ENCODE measurements around the gene SENP6. TPM values are rescaled to one million over a fixed set of nuclear protein-coding genes. Genes with fewer than 3 reads are reported as not detected.
"Not testable (repeated sequence)": the region's sequence is repeated elsewhere in the genome, so short reads cannot be mapped to it uniquely, and the experiment has no call there.

The SENP6 gene
- total and polyA plus RNA-seq, 7 experiments from 2014 or later: 51.7 to 132 (median 106) TPM

DNA sequence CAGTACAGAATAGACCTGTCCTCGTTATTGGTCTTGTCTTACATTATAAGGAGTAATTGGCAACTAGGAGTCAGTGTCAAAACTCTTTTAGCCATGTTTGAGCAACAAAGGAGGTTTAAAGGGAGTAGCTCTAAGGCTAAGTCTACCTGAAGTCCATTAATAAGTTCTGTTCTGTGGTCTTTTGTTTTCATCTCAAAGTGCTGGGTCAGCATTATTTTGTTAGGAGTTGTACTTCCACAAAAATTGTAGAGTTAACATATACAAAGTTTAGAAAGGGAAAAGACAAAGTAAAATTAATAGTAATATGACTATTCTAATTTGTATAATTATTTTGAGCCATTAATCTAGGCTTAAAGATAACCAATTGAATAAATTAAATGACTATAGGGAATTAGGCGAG, 12.7 kb upstream of the SENP6 start:
- no peaks in the 10 kb centered on the region for H3K27me3 ChIP-seq (ENCODE audit: control insufficient read depth in 2 of 2, insufficient read depth in 2 of 2, low read length in 2 of 2)
- Mint-ChIP-seq H3K9me3 (peaks cover 0 to 5% (median 0%) of the 10 kb centered on the region in 11 donors), H3K27ac (no peak overlapping the region), H3K36me3 (peaks cover 0 to 3% (median 0%) of the 10 kb centered on the region in 5 donors), H3K4me3 (no peak overlapping the region), H3K4me1 (peaks cover 0 to 2% (median 0%) of the 10 kb centered on the region in 7 donors), H3K27me3 (peaks cover 3 to 7% (median 5%) of the 10 kb centered on the region in 5 donors)
- CTCF ChIA-PET: no interaction called here
- no peak for ATAC-seq
- H3K4me1 ChIP-seq (ENCODE audit: control insufficient read depth in 2 of 2, insufficient read depth in 2 of 2, low read length in 2 of 2): no peaks in the 10 kb centered on the region
- H3K9me3 ChIP-seq (ENCODE audit: control insufficient read depth in 2 of 3, low read length in 3 of 3): no peaks in the 10 kb centered on the region
- no peaks in the 10 kb centered on the region for H3K36me3 ChIP-seq (ENCODE audit: control insufficient read depth in 2 of 3, insufficient read depth in 3 of 3, low read length in 3 of 3)
- POLR2A ChIA-PET: no interaction called here
- no peak overlapping the region for H3K4me3 ChIP-seq (ENCODE audit: low read length)
- H3K27ac ChIP-seq (ENCODE audit: low read depth, low read length): no peak overlapping the region
- DNase-seq: no peak
- intact Hi-C loops (cut with micrococcal nuclease): no loop called here

GRCh38 chr6:75590370-75590769, 11.3 kb upstream of the SENP6 start:
- Histone ChIP-seq H3K4me1 (ENCODE audit: control insufficient read depth in 2 of 2, insufficient read depth in 2 of 2, low read length in 2 of 2) (no peaks in the 10 kb centered on the region), H3K9me3 (ENCODE audit: control insufficient read depth in 2 of 3, low read length in 3 of 3) (no peaks in the 10 kb centered on the region), H3K36me3 (ENCODE audit: control insufficient read depth in 2 of 3, insufficient read depth in 3 of 3, low read length in 3 of 3) (no peaks in the 10 kb centered on the region), H3K4me3 (ENCODE audit: low read length) (no peak overlapping the region), H3K27me3 (ENCODE audit: control insufficient read depth in 2 of 2, insufficient read depth in 2 of 2, low read length in 2 of 2) (no peaks in the 10 kb centered on the region), H3K27ac (ENCODE audit: low read depth, low read length) (no peak overlapping the region)
- intact Hi-C loops (cut with micrococcal nuclease): no loop called here
- POLR2A ChIA-PET: no interaction called here
- Mint-ChIP-seq H3K36me3 (no peaks in the 10 kb centered on the region), H3K4me1 (peaks cover 0 to 2% (median 0%) of the 10 kb centered on the region in 7 donors), H3K9me3 (no peaks in the 10 kb centered on the region), H3K27ac (no peak overlapping the region), H3K27me3 (peaks cover 0 to 3% (median 0%) of the 10 kb centered on the region in 5 donors), H3K4me3 (no peak overlapping the region)
- no peak for ATAC-seq
- DNase-seq: no peak
- CTCF ChIA-PET: no interaction called here

- DNase-seq; H3K4me3 ChIP-seq (ENCODE audit: low read length); H3K4me3 Mint-ChIP-seq; H3K27ac ChIP-seq (ENCODE audit: low read depth, low read length); H3K36me3 ChIP-seq (ENCODE audit: control insufficient read depth in 2 of 3, insufficient read depth in 3 of 3, low read length in 3 of 3); H3K9me3 ChIP-seq (ENCODE audit: control insufficient read depth in 2 of 3, low read length in 3 of 3); H3K36me3 Mint-ChIP-seq; ATAC-seq; H3K9me3 Mint-ChIP-seq; H3K27me3 Mint-ChIP-seq; H3K27me3 ChIP-seq (ENCODE audit: control insufficient read depth in 2 of 2, insufficient read depth in 2 of 2, low read length in 2 of 2); intact Hi-C loops (cut with micrococcal nuclease): not testable (repeated sequence)
- Mint-ChIP-seq H3K27ac (peak overlapping the region in 1 of 9 donors; percentile 41), H3K4me1 (peaks cover 20 to 46% (median 36%) of the 10 kb centered on the region in 7 donors)
- ChIA-PET POLR2A (interaction anchor here (1.6 kb wide), 1 partner anchor 313 kb away, joined by 3 read pairs; no protein-coding TSS in a partner anchor), CTCF (interaction anchor here (0.6 kb wide), 2 partner anchors 33 to 304 kb away, joined by 3 to 6 read pairs; no protein-coding TSS in a partner anchor)
- H3K4me1 ChIP-seq (ENCODE audit: control insufficient read depth in 2 of 2, insufficient read depth in 2 of 2, low read length in 2 of 2): peaks cover 16 to 17% of the 10 kb centered on the region in 2 donors
Measured at GRCh38 chr6:75596380-75596779, 5.3 kb upstream of the SENP6 start.

- DNase-seq (peak in 3 of 9 donors; percentile 11 to 15 (median 12)), ATAC-seq (no peak)
- CTCF ChIA-PET: no interaction called here
- Mint-ChIP-seq H3K4me1 (peaks cover 39 to 72% (median 64%) of the 10 kb centered on the region in 7 donors), H3K4me3 (peak overlapping the region; percentile 75 to 99 (median 84)), H3K36me3 (peaks cover 0 to 16% (median 3%) of the 10 kb centered on the region in 5 donors), H3K9me3 (no peaks in the 10 kb centered on the region), H3K27me3 (no peaks in the 10 kb centered on the region), H3K27ac (peak overlapping the region; percentile 88 to 99 (median 98))
- H3K27ac ChIP-seq (ENCODE audit: low read depth, low read length): peak overlapping the region; percentile 97
- H3K4me1 ChIP-seq (ENCODE audit: control insufficient read depth in 2 of 2, insufficient read depth in 2 of 2, low read length in 2 of 2): peaks cover 26 to 31% of the 10 kb centered on the region in 2 donors
- no peak overlapping the region for H3K4me3 ChIP-seq (ENCODE audit: low read length)
- POLR2A ChIA-PET: interaction anchor here (0.6 to 3.0 kb wide), 5 partner anchors 12 to 1947 kb away, joined by 3 to 16 read pairs (median 13); partner anchors contain the start of genes COX7A2, SLC17A5 and TMEM30A
- H3K9me3 ChIP-seq (ENCODE audit: control insufficient read depth in 2 of 3, low read length in 3 of 3): no peaks in the 10 kb centered on the region
- peaks cover 0 to 10% (median 0%) of the 10 kb centered on the region in 3 experiments for H3K36me3 ChIP-seq (ENCODE audit: control insufficient read depth in 2 of 3, insufficient read depth in 3 of 3, low read length in 3 of 3)
- no peaks in the 10 kb centered on the region for H3K27me3 ChIP-seq (ENCODE audit: control insufficient read depth in 2 of 2, insufficient read depth in 2 of 2, low read length in 2 of 2)
- intact Hi-C loops (cut with micrococcal nuclease): loop anchor here (2.0 to 5.0 kb wide), 3 partner anchors 73 to 1948 kb away; partner anchors contain the start of gene SLC17A5 (in 1 of the 2)
Measured at GRCh38 chr6:75600768-75601167, 912 bp upstream of the SENP6 start.

DNA sequence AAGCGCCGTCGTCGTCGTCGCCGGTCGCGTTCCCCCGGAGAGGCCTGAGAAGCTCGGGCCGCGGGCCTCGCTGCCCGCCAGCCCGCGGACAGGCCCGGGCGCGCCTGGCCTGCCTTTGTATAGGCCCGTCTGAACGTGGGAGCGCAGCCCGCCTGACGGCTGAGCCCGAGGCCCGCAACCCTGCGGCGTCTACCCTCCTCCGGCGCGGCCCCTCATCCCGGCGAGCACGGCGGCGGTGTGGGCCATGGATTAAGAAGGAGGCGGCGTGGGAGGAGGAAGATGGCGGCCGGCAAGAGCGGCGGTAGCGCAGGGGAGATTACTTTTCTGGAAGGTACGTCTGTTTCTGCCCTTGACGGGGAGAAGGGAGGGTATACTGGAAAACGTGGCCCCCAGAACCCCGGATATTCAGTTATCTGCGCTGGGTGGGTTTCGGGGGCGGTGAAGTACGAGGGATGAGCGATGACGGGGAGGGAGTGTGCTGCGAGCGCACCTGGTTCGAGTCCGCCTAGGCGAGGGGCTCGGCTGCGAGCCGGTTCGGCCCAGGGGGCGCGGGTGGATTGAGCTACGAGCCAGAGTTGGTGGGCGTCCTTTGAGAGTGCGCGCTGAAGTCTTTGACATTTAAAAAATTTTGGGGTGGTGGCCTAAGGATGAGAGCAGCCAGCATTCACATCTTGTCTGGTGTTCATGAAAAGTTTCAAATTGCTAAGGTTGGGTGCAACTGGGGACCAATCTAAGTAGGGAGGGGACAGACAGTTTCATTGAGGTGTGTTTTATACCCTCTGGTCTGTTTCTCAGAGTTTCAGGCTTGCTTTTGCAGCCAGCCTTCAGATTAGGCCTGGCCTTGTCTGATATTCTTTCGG, 796 bp downstream of the SENP6 start:
- intact Hi-C loops (cut with micrococcal nuclease): loop anchor here (1.0 to 5.0 kb wide), 7 partner anchors 9 to 1950 kb away; partner anchors contain the start of genes COX7A2 (in 2 of the 2), TMEM30A (in 2 of the 2) and SLC17A5 (in 1 of the 2)
- H3K9me3 ChIP-seq (ENCODE audit: control insufficient read depth in 2 of 3, low read length in 3 of 3): no peaks in the 10 kb centered on the region
- Mint-ChIP-seq H3K4me1 (peaks cover 52 to 87% (median 75%) of the 10 kb centered on the region in 7 donors), H3K27ac (peak overlapping the region; percentile 96 to 99 (median 98)), H3K36me3 (peaks cover 0 to 20% (median 3%) of the 10 kb centered on the region in 5 donors), H3K27me3 (no peaks in the 10 kb centered on the region), H3K4me3 (peak overlapping the region; percentile 78 to 100 (median 99)), H3K9me3 (no peaks in the 10 kb centered on the region)
- peak overlapping the region; percentile 97 for H3K27ac ChIP-seq (ENCODE audit: low read depth, low read length)
- H3K27me3 ChIP-seq (ENCODE audit: control insufficient read depth in 2 of 2, insufficient read depth in 2 of 2, low read length in 2 of 2): no peaks in the 10 kb centered on the region
- peaks cover 0 to 10% (median 0%) of the 10 kb centered on the region in 3 experiments for H3K36me3 ChIP-seq (ENCODE audit: control insufficient read depth in 2 of 3, insufficient read depth in 3 of 3, low read length in 3 of 3)
- ATAC-seq (peak; percentile 60), DNase-seq (peak in 6 of 9 donors; percentile 55 to 74 (median 70))
- ChIA-PET CTCF (no interaction called here), POLR2A (interaction anchor here (0.9 to 3.0 kb wide), 10 partner anchors 9 to 1949 kb away, joined by 3 to 16 read pairs (median 4); partner anchors contain the start of genes COX7A2, SLC17A5 and TMEM30A)
- H3K4me3 ChIP-seq (ENCODE audit: low read length): peak overlapping the region; percentile 87
- peaks cover 35 to 46% of the 10 kb centered on the region in 2 donors for H3K4me1 ChIP-seq (ENCODE audit: control insufficient read depth in 2 of 2, insufficient read depth in 2 of 2, low read length in 2 of 2)

- Mint-ChIP-seq H3K27ac (peak overlapping the region; percentile 96 to 99 (median 98)), H3K4me1 (peaks cover 54 to 87% (median 75%) of the 10 kb centered on the region in 7 donors), H3K36me3 (peaks cover 0 to 21% (median 3%) of the 10 kb centered on the region in 5 donors), H3K9me3 (no peaks in the 10 kb centered on the region), H3K4me3 (peak overlapping the region; percentile 78 to 100 (median 99)), H3K27me3 (no peaks in the 10 kb centered on the region)
- Histone ChIP-seq H3K36me3 (ENCODE audit: control insufficient read depth in 2 of 3, insufficient read depth in 3 of 3, low read length in 3 of 3) (peaks cover 0 to 10% (median 0%) of the 10 kb centered on the region in 3 experiments), H3K4me3 (ENCODE audit: low read length) (peak overlapping the region; percentile 87), H3K27me3 (ENCODE audit: control insufficient read depth in 2 of 2, insufficient read depth in 2 of 2, low read length in 2 of 2) (no peaks in the 10 kb centered on the region), H3K27ac (ENCODE audit: low read depth, low read length) (peak overlapping the region; percentile 97), H3K9me3 (ENCODE audit: control insufficient read depth in 2 of 3, low read length in 3 of 3) (no peaks in the 10 kb centered on the region), H3K4me1 (ENCODE audit: control insufficient read depth in 2 of 2, insufficient read depth in 2 of 2, low read length in 2 of 2) (peaks cover 31 to 52% of the 10 kb centered on the region in 2 donors)
- DNase-seq: no peak
- CTCF ChIA-PET: no interaction called here
- intact Hi-C loops (cut with micrococcal nuclease): loop anchor here (1.0 to 5.0 kb wide), 4 partner anchors 8 to 1951 kb away; partner anchors contain the start of gene SLC17A5 (in 1 of the 2)
- ATAC-seq: no peak
- POLR2A ChIA-PET: interaction anchor here (1.0 to 3.0 kb wide), 3 partner anchors 10 to 360 kb away, joined by 3 to 16 read pairs (median 4); partner anchors contain the start of gene COX7A2
Measured at GRCh38 chr6:75603106-75603420, 1.4 kb downstream of the SENP6 start.
